HEK293 (cell line): ENCODE data around the gene KCNK4.

ENCODE experiments used
- CTCF ChIP-seq: fragments of 450-650 bp; formaldehyde crosslinking; IDR thresholded peaks from 2 replicates; pipeline ENCODE4 v1.5.1; 2016; ENCODE audit warnings: missing biosample characterization, missing genetic modification characterization
- TSHZ1 ChIP-seq: fragments of 450-650 bp; formaldehyde crosslinking; IDR thresholded peaks from 2 replicates; pipeline ENCODE4 v1.5.1; 2016; ENCODE audit warnings: missing biosample characterization, missing genetic modification characterization, borderline replicate concordance
- YY1 ChIP-seq: fragments of 450-650 bp; formaldehyde crosslinking; IDR thresholded peaks from 2 replicates; pipeline ENCODE4 v1.5.1; 2018; ENCODE audit warnings: missing biosample characterization, missing genetic modification characterization
- ZNF19 ChIP-seq: fragments of 450-650 bp; formaldehyde crosslinking; IDR thresholded peaks from 2 replicates; pipeline ENCODE4; 2016; ENCODE audit warnings: missing biosample characterization, missing genetic modification characterization, low read depth
- ZNF529 ChIP-seq: fragments of 450-650 bp; formaldehyde crosslinking; IDR thresholded peaks from 2 replicates; pipeline ENCODE4 v1.5.1; 2017; ENCODE audit warnings: missing genetic modification characterization, missing biosample characterization; ENCODE audit not compliant: insufficient replicate concordance
- ZNF639 ChIP-seq: fragments of 450-650 bp; formaldehyde crosslinking; IDR thresholded peaks from 2 replicates; pipeline ENCODE4 v1.5.1; 2016; ENCODE audit warnings: missing biosample characterization, missing genetic modification characterization
- ZNF776 ChIP-seq: fragments of 450-650 bp; formaldehyde crosslinking; IDR thresholded peaks from 2 replicates; pipeline ENCODE4 v1.5.0; 2017; ENCODE audit warnings: missing biosample characterization, missing genetic modification characterization, borderline replicate concordance
- ZXDB ChIP-seq: fragments of 450-650 bp; formaldehyde crosslinking; IDR thresholded peaks from 2 replicates; pipeline ENCODE4 v1.5.1; 2016; ENCODE audit warnings: missing biosample characterization, missing genetic modification characterization
- TF ChIP-seq, protein P1 (sequence below): fragments of 450-650 bp; formaldehyde crosslinking; IDR thresholded peaks from 2 replicates; pipeline ENCODE4 v1.5.1; 2016; ENCODE audit warnings: missing biosample characterization, missing genetic modification characterization

DNA sequence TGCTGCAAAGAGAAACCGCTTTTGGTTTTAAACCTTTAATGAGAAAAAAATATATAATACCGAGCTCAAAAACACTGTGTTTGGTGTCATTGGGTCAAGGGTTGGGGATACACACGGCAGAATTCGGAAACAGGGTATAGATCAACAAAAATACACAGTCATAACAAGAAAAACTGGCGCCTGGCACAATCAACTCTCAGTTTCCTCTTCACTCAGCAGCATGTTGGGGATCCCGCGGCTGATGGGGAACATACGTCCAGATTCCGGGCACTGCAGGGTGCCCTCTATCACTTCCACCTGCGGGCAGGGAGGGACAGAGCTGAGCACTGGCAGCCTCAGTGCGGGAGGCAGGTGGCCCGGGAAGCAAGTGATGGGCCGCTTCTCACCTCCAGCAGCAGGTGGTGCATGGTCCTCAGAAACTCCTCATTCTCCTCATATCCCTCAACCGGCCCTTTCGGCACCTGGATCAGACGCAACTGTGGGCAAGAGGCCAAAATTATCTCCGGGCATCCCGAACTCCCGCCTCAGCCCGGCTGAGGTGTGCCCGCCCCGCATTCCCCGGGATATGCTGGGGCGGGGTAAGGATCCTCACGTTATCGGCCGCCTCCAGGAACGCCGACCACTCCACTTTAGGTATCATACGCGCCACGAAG lies 25.7 kb downstream of the KCNK4 start:
- TF ChIP-seq YY1 (tag by site-specific recombination) (no peak), ZXDB (tag by site-specific recombination) (no peak), CTCF (tag by site-specific recombination) (0 out of 2 replicates have a peak, but pooled peaks have one; percentile 41), ZNF639 (tag by site-specific recombination) (no peak), ZNF529 (tag by site-specific recombination) (no peak), ZNF19 (tag by site-specific recombination) (no peak), ZNF776 (tag by site-specific recombination) (no peak), TSHZ1 (tag by site-specific recombination) (no peak)
- TF ChIP-seq, protein P1, sequence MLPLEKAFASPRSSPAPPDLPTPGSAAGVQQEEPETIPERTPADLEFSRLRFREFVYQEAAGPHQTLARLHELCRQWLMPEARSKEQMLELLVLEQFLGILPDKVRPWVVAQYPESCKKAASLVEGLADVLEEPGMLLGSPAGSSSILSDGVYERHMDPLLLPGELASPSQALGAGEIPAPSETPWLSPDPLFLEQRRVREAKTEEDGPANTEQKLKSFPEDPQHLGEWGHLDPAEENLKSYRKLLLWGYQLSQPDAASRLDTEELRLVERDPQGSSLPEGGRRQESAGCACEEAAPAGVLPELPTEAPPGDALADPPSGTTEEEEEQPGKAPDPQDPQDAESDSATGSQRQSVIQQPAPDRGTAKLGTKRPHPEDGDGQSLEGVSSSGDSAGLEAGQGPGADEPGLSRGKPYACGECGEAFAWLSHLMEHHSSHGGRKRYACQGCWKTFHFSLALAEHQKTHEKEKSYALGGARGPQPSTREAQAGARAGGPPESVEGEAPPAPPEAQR, result no peak
